GM19238 (cell line): ENCODE results near the gene OSBPL7.

ENCODE experiments used
- DNase-seq: peaks from one replicate; pipeline ENCODE4 v3.0.0; 2011; ENCODE audit warnings: low spot score; ENCODE audit not compliant: insufficient read length

Gene OSBPL7

DNA sequence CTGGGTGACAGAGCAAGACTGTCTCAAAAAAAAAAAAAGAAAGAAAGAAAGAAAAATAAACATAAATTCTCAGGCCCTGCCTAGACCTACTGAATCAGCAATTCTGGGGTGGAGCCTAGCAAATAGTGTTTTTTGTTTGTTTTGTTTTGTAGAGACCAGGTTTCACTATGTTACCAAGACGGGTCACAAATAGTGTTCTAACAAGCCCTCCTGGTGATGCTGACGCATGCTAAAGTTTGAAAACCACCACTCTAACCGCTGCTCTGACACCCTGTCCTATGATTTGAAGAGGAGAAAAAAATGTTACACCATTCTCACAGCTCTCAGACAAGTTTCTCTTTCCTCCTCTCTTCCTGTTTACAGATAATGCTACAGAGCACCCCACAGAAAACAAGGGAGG, 8.3 kb upstream of the OSBPL7 start:
- no peak for DNase-seq

GRCh38 chr17:47823519-47823918, 1.9 kb upstream of the OSBPL7 start:
- DNase-seq: no peak

GRCh38 chr17:47822785-47823184, 1.2 kb upstream of the OSBPL7 start:
- DNase-seq: no peak

GRCh38 chr17:47821031-47821423, 567 bp downstream of the OSBPL7 start:
- DNase-seq: no peak

- DNase-seq: no peak
Observed at GRCh38 chr17:47820033-47820789, 1.4 kb downstream of the OSBPL7 start.

DNA sequence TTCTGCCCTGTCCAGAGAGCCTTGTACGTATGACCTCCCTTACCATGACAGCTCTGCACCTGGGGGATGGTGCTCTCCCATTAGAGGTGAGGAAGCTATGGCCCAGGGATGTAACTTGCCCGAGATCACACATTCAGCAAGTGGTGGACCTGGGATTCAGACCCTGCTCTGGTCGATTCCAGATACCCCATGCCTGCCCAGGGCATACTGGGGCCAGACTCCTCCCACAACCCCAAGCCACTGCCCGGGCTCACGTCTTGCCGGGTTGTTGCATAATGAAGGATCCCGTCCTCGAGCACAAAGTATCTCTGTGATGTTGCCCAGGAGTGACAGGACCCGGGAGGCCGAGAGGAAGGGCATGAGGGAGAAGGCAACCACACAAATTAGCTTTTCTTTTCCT, 2.1 kb downstream of the OSBPL7 start:
- DNase-seq: no peak

DNA sequence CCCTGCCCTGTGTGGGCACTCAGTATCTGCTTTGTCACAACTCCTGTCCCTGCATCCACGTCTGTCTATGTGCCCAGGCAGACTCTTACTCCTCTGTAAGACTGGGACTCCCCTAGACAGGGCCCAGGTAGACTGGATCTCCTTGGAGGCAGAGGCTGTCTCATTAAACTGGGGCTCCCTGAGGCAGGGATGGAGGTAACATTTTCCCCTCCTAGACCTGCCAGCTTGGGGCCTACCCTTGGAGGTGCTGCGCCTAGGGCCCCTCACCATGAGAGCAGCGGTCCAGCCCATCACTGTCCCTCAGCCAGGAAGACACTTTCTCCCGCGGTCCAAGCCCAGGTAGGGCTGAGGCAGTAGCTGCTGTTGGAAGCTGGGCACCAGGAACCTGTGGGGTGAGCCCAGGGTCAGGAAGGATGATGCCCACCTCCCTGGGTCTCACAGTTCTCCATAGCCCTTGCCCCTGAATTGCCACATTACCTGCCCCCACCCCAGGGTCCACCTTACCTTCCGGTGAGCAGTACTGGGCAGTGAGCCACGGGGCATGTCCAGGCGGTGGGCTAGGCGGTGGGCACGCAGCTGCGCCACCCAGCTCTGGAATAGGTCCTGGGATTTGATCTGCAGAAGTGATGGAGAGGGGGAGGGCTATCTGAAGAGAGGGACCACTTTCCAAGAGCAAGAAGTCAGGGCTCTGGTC, 3.4 kb downstream of the OSBPL7 start:
- DNase-seq: no peak

GRCh38 chr17:47816947-47817346, 4.6 kb downstream of the OSBPL7 start:
- no peak for DNase-seq

DNA sequence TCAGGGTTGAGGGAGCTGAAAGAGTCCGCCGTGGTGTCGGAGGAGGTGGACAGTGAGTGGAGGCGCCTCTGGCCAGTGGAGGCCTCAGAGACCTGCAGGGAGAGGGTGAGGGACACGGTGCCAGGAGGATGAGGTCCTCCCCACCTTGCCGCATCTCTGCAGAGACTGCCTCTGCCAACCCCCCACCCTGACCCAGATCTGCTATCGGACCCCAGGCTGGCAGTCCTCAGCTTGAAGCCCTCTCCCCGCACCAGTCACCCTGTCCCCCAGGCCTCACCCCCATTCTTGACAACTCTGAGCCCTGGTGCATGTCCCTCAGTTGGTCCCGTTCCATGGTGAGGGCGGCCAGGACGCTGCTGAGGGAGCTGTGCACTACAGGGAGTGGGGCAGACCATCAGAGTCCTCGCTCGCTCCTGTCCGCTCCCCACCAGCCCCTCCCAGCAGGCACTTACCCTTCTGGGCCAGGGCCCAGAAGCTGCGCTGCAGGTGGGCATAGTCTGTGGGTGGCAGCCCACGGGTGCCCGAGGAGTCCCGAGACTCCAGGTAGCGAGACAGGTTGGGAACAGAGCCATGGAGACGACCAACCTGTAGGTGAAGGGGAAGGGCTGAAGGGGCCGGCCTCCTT, 5.4 kb downstream of the OSBPL7 start:
- no peak for DNase-seq

- no peak for DNase-seq
Observed at GRCh38 chr17:47815106-47815918, 6.3 kb downstream of the OSBPL7 start.

DNA sequence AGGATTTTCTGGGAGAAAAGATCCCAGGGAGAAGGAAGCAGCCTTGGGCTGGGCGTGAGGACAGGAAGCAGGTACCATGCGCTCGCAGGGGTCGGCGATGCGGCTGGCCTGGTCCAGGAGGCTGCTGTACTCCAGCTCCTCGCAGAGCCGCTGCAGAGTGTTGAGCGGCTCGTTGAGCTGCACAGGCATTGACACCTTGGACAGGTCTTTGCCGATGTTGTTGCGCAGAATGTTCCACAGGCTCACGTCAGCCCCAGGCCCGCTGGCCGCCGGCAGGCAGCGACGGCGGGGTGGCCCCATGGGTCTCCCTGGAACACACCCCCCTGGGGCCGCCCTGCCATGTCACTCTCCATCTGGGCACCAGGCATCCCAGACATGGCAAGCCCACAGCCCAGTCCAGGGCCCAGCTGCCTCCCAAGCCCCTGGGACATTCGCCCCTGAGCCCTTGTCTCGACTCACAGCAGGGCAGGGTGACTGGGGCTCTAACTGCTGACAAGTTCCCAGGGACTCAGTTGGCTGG, 8.0 kb downstream of the OSBPL7 start:
- no peak for DNase-seq

- no peak for DNase-seq
Observed at GRCh38 chr17:47813077-47813476, 8.5 kb downstream of the OSBPL7 start.

- DNase-seq: no peak
Observed at GRCh38 chr17:47812146-47812920, 9.3 kb downstream of the OSBPL7 start.

DNA sequence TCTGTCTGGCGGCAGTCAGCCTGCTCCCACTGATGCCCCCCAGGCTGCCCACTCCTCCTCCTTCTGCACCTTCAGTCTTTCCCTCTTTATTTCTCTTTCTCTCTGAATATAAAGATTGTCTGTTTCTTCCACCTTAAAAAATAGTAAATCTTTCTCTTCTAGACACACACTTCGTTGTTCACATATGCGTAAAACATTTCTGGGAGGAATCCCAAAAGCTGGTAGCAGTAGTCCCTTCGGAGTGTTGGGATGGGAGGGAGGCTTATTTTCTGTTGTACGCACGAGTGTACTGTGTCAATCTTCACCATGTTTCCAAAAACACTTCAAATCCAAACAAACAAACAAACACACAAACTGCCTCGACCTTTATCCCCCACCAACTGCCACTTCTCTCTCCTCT, 9.9 kb downstream of the OSBPL7 start:
- DNase-seq: no peak

GRCh38 chr17:47810901-47811635, 10.5 kb downstream of the OSBPL7 start:
- DNase-seq: no peak

- no peak for DNase-seq
Observed at GRCh38 chr17:47810200-47810821, 11.3 kb downstream of the OSBPL7 start.

DNA sequence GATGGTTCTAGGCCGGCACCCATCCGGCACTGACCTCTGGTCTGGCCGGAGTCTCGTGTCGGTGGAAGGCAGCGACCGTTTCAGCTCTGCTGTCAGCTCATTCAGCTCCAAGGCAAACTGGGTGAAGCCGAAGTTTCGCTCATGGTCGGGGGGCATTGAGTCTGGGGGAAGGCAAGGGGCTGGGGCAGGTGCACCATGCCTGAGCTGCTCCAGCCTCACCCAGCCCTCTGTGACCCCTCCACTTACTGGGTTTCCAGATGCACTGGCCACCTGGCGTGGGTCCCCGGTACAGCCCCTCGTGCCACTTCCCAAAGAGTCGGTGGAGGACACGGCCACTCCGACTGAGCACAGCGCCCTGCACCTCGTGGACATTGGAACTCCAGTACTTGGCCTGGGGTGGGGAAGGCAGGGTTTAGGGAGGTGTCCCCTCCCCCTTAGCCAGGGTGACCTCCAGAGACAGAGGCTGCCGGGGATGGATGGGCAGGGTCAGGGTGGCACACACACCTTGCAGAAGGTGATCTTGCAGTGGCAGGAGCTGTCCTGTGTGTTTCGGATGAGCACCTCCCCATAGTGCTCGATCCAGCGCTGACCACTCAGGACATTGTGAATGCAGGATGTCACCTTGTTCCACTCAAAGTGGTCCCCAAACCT, 12.6 kb downstream of the OSBPL7 start:
- no peak for DNase-seq

DNA sequence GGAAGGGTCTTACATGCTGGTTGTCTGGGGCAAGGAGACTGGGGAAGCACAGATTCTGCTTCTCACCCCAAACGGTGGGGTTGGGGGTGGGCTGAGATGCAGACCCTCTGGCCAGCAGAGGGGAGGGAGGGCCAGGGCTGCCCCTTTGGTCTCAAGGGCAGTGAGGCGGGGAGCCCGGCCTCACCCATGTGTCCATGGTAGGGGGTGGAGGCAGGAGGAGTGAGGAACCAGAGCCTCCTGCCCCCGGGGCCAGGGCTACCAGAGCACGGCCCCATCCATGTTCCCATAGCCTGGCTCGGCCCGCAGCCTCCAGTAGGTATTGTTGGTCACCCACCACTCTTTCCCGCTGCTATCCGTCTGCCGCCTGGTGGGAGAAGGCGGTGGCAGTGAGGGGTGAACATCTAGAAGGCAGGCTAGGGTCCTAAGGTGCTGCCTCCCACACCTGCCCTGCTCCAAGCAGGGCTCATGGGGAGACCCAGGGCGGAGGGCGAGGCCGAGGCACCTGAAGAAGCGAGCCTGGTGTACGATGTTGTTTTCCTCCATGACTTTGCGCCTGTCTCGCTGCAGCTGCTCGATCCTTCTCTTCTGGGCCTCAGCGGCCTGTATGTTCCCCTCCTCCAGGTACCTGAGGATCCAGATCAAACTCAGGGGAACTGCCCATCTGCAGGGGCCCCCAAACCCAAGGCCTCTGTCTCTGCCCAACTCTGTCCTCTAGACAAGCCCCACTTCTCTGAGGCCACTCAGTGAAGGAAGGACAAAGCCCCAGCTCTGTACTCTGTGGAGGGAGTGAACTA, 13.4 kb downstream of the OSBPL7 start:
- DNase-seq: no peak
